K562 (cell line): ENCODE results near the gene IL13RA1. TPM values are rescaled to one million over a fixed set of nuclear protein-coding genes. Genes with fewer than 3 reads are reported as not detected.

ENCODE experiments used
- CCAR2 ChIP-seq: fragments of 200-400 bp; formaldehyde crosslinking; IDR thresholded peaks from 2 replicates; pipeline ENCODE4 v1.6.1; 2017; ENCODE audit warnings: mild to moderate bottlenecking, low read depth, low read length
- polyA plus RNA-seq, 8 experiments: library from polyadenylated mRNA; depleted of rRNA in 4 of 8; stranded (reverse) in 5 of 8; unstranded in 3 of 8; fragments of >200 nt; fragmentation: Nextera tagmentation in 2 of 8; fragmentation: Illumina TruSeq in 1 of 8; extraction: Ambion mirVana in 2 of 8; extraction: Trizol in 1 of 8; gene quantifications; 2 replicates each; pipeline versions ENCODE4 v1.2.1 to v1.2.3, GENCODE V29; 2011 to 2014; ENCODE audit warnings: inconsistent platforms in 1 of 8, missing spikeins in 1 of 8
- total RNA-seq, 7 experiments: library from RNA; depleted of rRNA in 6 of 7; stranded (reverse); fragments of >200 nt in 6 of 7; fragmentation: Illumina TruSeq in 2 of 7; extraction: Trizol in 2 of 7; gene quantifications; 2 replicates each; pipeline versions ENCODE4 v1.2.1 to v1.2.3, GENCODE V29; 2011 to 2021; ENCODE audit warnings: low replicate concordance in 1 of 7
- TF ChIP-seq, protein P1 (sequence below), 2 experiments: fragments of 450-650 bp in 1 of 2; sonication (generic) in 1 of 2; formaldehyde crosslinking in 1 of 2; IDR thresholded peaks; 2 replicates each; pipeline versions ENCODE4 v1.7.1 to v1.9.0; 2016 to 2022; ENCODE audit warnings: inconsistent platforms in 1 of 2, mild to moderate bottlenecking in 1 of 2, missing genetic modification reagents in 1 of 2

IL13RA1 gene
- total and polyA plus RNA-seq, 9 of the 15 experiments (the other 6 are each of a cell fraction or from before 2014, with no cell fraction given): 2.9 to 22.9 (median 12.2) TPM

DNA sequence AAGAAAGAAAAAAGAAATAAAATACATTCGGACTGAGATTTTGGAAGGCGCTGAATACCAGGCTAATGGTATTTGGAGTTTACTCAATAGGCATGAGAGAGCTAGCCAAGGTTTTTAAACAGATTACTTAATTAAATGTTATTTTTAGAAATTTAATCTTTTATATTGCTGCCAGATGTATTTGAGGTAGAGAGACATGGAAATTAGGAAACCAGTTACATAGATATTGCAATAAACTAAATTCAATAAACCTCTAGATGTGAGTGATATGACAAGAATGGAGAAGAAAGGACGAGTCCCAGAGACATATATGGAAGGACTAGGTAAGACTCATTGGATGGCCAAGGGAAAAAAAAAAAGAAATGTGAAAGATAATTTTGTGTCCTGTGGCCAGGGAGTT is 38.5 kb upstream of the IL13RA1 start (continued):
- TF ChIP-seq, protein P1, sequence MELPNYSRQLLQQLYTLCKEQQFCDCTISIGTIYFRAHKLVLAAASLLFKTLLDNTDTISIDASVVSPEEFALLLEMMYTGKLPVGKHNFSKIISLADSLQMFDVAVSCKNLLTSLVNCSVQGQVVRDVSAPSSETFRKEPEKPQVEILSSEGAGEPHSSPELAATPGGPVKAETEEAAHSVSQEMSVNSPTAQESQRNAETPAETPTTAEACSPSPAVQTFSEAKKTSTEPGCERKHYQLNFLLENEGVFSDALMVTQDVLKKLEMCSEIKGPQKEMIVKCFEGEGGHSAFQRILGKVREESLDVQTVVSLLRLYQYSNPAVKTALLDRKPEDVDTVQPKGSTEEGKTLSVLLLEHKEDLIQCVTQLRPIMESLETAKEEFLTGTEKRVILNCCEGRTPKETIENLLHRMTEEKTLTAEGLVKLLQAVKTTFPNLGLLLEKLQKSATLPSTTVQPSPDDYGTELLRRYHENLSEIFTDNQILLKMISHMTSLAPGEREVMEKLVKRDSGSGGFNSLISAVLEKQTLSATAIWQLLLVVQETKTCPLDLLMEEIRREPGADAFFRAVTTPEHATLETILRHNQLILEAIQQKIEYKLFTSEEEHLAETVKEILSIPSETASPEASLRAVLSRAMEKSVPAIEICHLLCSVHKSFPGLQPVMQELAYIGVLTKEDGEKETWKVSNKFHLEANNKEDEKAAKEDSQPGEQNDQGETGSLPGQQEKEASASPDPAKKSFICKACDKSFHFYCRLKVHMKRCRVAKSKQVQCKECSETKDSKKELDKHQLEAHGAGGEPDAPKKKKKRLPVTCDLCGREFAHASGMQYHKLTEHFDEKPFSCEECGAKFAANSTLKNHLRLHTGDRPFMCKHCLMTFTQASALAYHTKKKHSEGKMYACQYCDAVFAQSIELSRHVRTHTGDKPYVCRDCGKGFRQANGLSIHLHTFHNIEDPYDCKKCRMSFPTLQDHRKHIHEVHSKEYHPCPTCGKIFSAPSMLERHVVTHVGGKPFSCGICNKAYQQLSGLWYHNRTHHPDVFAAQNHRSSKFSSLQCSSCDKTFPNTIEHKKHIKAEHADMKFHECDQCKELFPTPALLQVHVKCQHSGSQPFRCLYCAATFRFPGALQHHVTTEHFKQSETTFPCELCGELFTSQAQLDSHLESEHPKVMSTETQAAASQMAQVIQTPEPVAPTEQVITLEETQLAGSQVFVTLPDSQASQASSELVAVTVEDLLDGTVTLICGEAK (IDR thresholded peaks at IDR 0.05): no peak
- TF ChIP-seq, protein P1 (CRISPR knock-in tag; IDR thresholded peaks at IDR 0.05): no peak
- no peak for TF ChIP-seq CCAR2
